HG02642 (cell line): Measurements from ENCODE around the gene PRIMA1.

Experiments used
- ATAC-seq: cut with Tn5 transposase; IDR thresholded peaks from one replicate; pipeline ENCODE4 v1.9.1; 2021; ENCODE audit warnings: mild to moderate bottlenecking; ENCODE audit not compliant: unreplicated experiment, poor library complexity

Gene PRIMA1

GRCh38 chr14:93764211-93764659 lies 24.1 kb downstream of the PRIMA1 start:
- ATAC-seq: no peak

GRCh38 chr14:93759719-93760307 lies 28.5 kb downstream of the PRIMA1 start:
- no peak for ATAC-seq

GRCh38 chr14:93757206-93757605 lies 31.1 kb downstream of the PRIMA1 start:
- ATAC-seq: no peak

GRCh38 chr14:93753647-93754046 lies 34.6 kb downstream of the PRIMA1 start:
- ATAC-seq: no peak

GRCh38 chr14:93752980-93753561 lies 35.2 kb downstream of the PRIMA1 start:
- ATAC-seq: no peak

GRCh38 chr14:93751946-93752655 lies 36.2 kb downstream of the PRIMA1 start:
- no peak for ATAC-seq

GRCh38 chr14:93749076-93749420 lies 39.2 kb downstream of the PRIMA1 start:
- no peak for ATAC-seq

- ATAC-seq: no peak
Measured at GRCh38 chr14:93748208-93749075, 39.8 kb downstream of the PRIMA1 start.

- ATAC-seq: no peak
Measured at GRCh38 chr14:93747560-93747959, 40.7 kb downstream of the PRIMA1 start.

GRCh38 chr14:93747102-93747501 lies 41.2 kb downstream of the PRIMA1 start:
- no peak for ATAC-seq

- ATAC-seq: no peak
Measured at GRCh38 chr14:93745603-93746273, 42.5 kb downstream of the PRIMA1 start.

GRCh38 chr14:93744876-93745275 lies 43.4 kb downstream of the PRIMA1 start:
- ATAC-seq: no peak

- ATAC-seq: no peak
Measured at GRCh38 chr14:93744176-93744575, 44.1 kb downstream of the PRIMA1 start.

- no peak for ATAC-seq
Measured at GRCh38 chr14:93743270-93744060, 44.8 kb downstream of the PRIMA1 start.

GRCh38 chr14:93742761-93743160 lies 45.5 kb downstream of the PRIMA1 start:
- ATAC-seq: no peak

- ATAC-seq: no peak
Measured at GRCh38 chr14:93741556-93742230, 46.6 kb downstream of the PRIMA1 start.

- ATAC-seq: no peak
Measured at GRCh38 chr14:93737634-93738033, 50.7 kb downstream of the PRIMA1 start.

- no peak for ATAC-seq
Measured at GRCh38 chr14:93736378-93737014, 51.8 kb downstream of the PRIMA1 start.

GRCh38 chr14:93735206-93735605 lies 53.1 kb downstream of the PRIMA1 start:
- no peak for ATAC-seq
